GM19463 (cell line): ENCODE data around the gene IGSF21.

Experiments used
- ATAC-seq: cut with Tn5 transposase; IDR thresholded peaks from one replicate; pipeline ENCODE4 v1.9.1; 2021; ENCODE audit warnings: mild to moderate bottlenecking, moderate library complexity; ENCODE audit not compliant: unreplicated experiment

Gene IGSF21

GRCh38 chr1:18322368-18323032 lies 214.9 kb downstream of the IGSF21 start:
- no peak for ATAC-seq

GRCh38 chr1:18323259-18323658 lies 215.7 kb downstream of the IGSF21 start:
- ATAC-seq = no peak

- no peak for ATAC-seq
Measured at GRCh38 chr1:18324246-18324645, 216.6 kb downstream of the IGSF21 start.

GRCh38 chr1:18325136-18325535 lies 217.5 kb downstream of the IGSF21 start:
- ATAC-seq = no peak

- no peak for ATAC-seq
Measured at GRCh38 chr1:18326211-18326897, 218.8 kb downstream of the IGSF21 start.

GRCh38 chr1:18327650-18328049 lies 220.1 kb downstream of the IGSF21 start:
- no peak for ATAC-seq

- ATAC-seq = no peak
Measured at GRCh38 chr1:18328803-18329202, 221.2 kb downstream of the IGSF21 start.

GRCh38 chr1:18329469-18330253 lies 222.1 kb downstream of the IGSF21 start:
- no peak for ATAC-seq

- no peak for ATAC-seq
Measured at GRCh38 chr1:18332576-18332975, 225.0 kb downstream of the IGSF21 start.

GRCh38 chr1:18333220-18333619 lies 225.6 kb downstream of the IGSF21 start:
- ATAC-seq = no peak

- ATAC-seq = no peak
Measured at GRCh38 chr1:18336801-18337200, 229.2 kb downstream of the IGSF21 start.

- no peak for ATAC-seq
Measured at GRCh38 chr1:18337757-18338156, 230.2 kb downstream of the IGSF21 start.

GRCh38 chr1:18339161-18339560 lies 231.6 kb downstream of the IGSF21 start:
- ATAC-seq = no peak

GRCh38 chr1:18340158-18340764 lies 232.7 kb downstream of the IGSF21 start:
- ATAC-seq = no peak

GRCh38 chr1:18340787-18341186 lies 233.2 kb downstream of the IGSF21 start:
- ATAC-seq = no peak

GRCh38 chr1:18341291-18342069 lies 233.9 kb downstream of the IGSF21 start:
- ATAC-seq = no peak

- no peak for ATAC-seq
Measured at GRCh38 chr1:18342744-18343143, 235.1 kb downstream of the IGSF21 start.

GRCh38 chr1:18343581-18343980 lies 236.0 kb downstream of the IGSF21 start:
- ATAC-seq = no peak

GRCh38 chr1:18344755-18345154 lies 237.2 kb downstream of the IGSF21 start:
- no peak for ATAC-seq

GRCh38 chr1:18347559-18347958 lies 240.0 kb downstream of the IGSF21 start:
- no peak for ATAC-seq

GRCh38 chr1:18348354-18348753 lies 240.8 kb downstream of the IGSF21 start:
- ATAC-seq = no peak
